ENCODE results near the gene HOMER2. TPM values are rescaled to one million over a fixed set of nuclear protein-coding genes. Genes with fewer than 3 reads are reported as not detected.
"Not testable (repeated sequence)": the region's sequence is repeated elsewhere in the genome, so short reads cannot be mapped to it uniquely, and the experiment has no call there.

The HOMER2 gene
- total RNA-seq (10 to 100 TPM in 1 of 2 donors, 1 to 10 TPM in 1; 4.3 to 62.0 TPM), polyA plus RNA-seq (10 to 100 TPM; 22.1 to 25.0 TPM)

DNA sequence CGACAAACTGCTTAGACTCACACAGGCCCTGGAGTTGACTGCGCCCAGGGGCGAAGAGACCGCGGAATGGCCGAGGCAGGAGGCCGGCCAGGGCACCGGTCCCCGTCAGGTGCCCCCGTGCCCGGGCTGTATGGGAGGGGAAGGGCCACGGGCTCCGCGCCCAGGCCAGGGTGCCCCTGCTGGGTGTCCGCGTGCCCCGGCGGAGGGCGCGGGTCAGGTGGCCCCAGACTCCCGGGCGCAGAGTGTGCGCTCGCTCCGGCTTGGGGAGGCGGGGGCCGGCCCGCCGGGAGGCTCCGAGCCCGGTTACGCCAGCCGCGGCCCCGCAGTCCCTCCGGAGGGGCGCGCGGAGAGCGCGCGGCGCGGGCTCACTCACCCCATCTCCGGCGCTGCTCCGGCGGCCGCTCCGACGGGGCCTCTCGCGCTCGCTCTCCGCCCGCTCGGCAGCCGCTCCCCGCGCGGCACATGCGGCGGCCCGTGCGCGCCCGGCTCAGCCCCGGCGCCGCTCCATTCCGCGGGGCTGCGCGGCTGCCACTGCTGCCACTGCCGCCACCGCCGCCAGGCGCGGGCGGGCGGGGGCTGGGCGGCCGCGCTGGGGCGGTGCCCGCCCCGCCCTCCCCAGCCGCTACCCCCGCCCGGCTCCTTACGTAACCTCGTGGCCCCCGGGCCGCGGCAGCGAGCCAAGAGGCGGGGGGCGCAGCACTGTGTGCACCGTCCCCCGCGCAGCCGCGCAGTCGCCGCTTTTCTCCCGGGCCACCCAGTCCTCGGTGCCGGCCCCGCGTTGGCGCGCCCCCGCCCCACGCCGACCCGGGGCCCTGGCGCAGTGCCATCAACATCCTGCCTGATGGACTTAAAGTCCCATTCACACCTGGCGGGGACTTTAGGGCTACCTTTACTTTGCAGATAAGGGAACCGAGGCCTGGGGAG is at the start of gene HOMER2:
HOMER2 (minus strand) TSS at position 563 of the 924 bp plus-strand sequence; CDS start at position 378, 185 bp downstream.
- peaks cover 0 to 29% (median 20%) of the 10 kb centered on the region in 4 donors for H3K4me1 ChIP-seq (ENCODE audit: control insufficient read depth in 4 of 4, insufficient read depth in 4 of 4, low read length in 3 of 4)
- TF ChIP-seq HNF4A (conservative IDR thresholded peaks at IDR 0.05) (peak in 1 of 2 donors; percentile 14), SP1 (IDR thresholded peaks at IDR 0.05) (no peak), HNF4G (IDR thresholded peaks at IDR 0.05) (no peak), FOXA2 (IDR thresholded peaks at IDR 0.05) (no peak), RAD21 (IDR thresholded peaks at IDR 0.05) (peak in 1 of 2 donors; percentile 11)
- TF ChIP-seq, protein P1, sequence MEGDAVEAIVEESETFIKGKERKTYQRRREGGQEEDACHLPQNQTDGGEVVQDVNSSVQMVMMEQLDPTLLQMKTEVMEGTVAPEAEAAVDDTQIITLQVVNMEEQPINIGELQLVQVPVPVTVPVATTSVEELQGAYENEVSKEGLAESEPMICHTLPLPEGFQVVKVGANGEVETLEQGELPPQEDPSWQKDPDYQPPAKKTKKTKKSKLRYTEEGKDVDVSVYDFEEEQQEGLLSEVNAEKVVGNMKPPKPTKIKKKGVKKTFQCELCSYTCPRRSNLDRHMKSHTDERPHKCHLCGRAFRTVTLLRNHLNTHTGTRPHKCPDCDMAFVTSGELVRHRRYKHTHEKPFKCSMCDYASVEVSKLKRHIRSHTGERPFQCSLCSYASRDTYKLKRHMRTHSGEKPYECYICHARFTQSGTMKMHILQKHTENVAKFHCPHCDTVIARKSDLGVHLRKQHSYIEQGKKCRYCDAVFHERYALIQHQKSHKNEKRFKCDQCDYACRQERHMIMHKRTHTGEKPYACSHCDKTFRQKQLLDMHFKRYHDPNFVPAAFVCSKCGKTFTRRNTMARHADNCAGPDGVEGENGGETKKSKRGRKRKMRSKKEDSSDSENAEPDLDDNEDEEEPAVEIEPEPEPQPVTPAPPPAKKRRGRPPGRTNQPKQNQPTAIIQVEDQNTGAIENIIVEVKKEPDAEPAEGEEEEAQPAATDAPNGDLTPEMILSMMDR (IDR thresholded peaks at IDR 0.05; ENCODE audit: low read depth, low read length, missing input control), result peak; percentile 23
- H3K27ac ChIP-seq (ENCODE audit: low read depth in 1 of 2, low read length in 2 of 2), result peak within 1 kb of the TSS; percentile 79 to 82
- WGBS, result under 1% methylated on average over 119 of the region's 119 CpGs
- no peaks in the 10 kb centered on the region for H3K36me3 ChIP-seq (ENCODE audit: control insufficient read depth in 4 of 4, insufficient read depth in 3 of 4, low read depth in 1 of 4, low read length in 3 of 4)
- H3K4me3 ChIP-seq (ENCODE audit: low read depth in 1 of 3, low read length in 3 of 3), result peak within 1 kb of the TSS; percentile 58 to 89 (median 81)
- peak within 1 kb of the TSS; percentile 61 to 72 for H3K9ac ChIP-seq (ENCODE audit: low read depth in 1 of 2, low read length in 2 of 2)
- no peaks in the 10 kb centered on the region for H3K27me3 ChIP-seq (ENCODE audit: control insufficient read depth in 4 of 4, insufficient read depth in 4 of 4, low read length in 3 of 4)
- H3K9me3 ChIP-seq (ENCODE audit: control insufficient read depth in 4 of 4, low read length in 3 of 4), result no peaks in the 10 kb centered on the region
- peak; percentile 49 for DNase-seq (ENCODE audit: low spot score)

DNA sequence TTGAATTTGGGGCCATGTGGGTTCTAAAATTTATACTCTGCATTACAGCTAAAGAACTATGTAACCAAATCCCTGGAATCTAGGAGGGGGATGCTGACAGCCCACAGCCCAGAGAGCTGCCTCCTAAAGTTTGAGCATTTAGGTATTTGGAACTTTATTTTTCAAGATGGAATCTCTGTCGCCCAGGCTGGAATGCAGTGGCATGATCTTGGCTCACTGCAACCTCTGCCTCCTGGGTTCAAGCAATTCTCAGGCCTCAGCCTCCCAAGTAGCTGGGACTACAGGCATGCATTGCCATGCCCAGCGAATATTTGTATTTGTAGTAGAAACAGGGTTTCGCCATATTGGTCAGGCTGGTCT is 48.1 kb upstream of the HOMER2 start:
- not testable (repeated sequence) for DNase-seq (ENCODE audit: low spot score); H3K27me3 ChIP-seq (ENCODE audit: control insufficient read depth in 4 of 4, insufficient read depth in 4 of 4, low read length in 3 of 4); H3K4me3 ChIP-seq (ENCODE audit: low read depth in 1 of 3, low read length in 3 of 3); H3K27ac ChIP-seq (ENCODE audit: low read depth in 1 of 2, low read length in 2 of 2); H3K4me1 ChIP-seq (ENCODE audit: control insufficient read depth in 4 of 4, insufficient read depth in 4 of 4, low read length in 3 of 4); H3K9me3 ChIP-seq (ENCODE audit: control insufficient read depth in 4 of 4, low read length in 3 of 4); H3K9ac ChIP-seq (ENCODE audit: low read depth in 1 of 2, low read length in 2 of 2)
- H3K36me3 ChIP-seq (ENCODE audit: control insufficient read depth in 4 of 4, insufficient read depth in 3 of 4, low read depth in 1 of 4, low read length in 3 of 4), result peaks cover 2 to 11% (median 4%) of the 10 kb centered on the region in 4 donors
- WGBS, result 91% methylated on average over 3 of the region's 3 CpGs

DNA sequence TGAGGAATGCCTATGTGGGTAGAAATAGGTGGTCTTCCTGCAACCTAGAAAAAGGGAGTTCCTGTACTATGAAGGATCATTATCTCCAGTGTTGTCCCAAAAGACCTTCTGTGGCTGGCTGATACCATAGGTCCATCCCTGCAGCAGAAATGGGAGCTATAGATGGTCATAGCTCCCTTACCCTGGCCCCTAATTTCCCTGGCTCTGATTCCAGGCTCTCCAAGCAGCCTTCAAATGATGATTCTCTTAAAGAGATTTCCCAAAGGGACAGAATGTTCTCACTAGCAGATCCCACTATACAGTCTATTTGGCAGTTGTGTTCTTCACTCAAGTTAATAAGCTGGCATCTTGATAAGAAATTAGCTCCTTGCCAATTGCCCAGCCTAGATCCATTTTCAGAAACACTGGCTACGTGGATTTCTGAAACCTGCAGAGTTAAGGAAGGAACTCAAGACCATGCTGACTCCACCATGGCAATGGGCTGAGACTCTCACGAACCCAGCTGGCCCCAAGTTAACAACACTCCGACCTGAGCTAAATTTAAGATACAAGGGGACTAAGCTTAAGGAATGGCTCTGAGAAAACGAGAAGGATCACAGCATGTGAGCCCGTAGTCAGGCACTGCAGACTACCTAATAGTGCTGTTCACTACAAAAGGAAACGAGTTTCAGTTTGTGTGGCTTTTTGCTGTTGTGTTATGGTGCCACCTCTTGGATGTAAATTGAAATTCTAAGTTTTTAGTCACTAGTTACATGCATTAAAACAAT is 47.6 kb upstream of the HOMER2 start:
- no peak for TF ChIP-seq SP1 (IDR thresholded peaks at IDR 0.05)
- peak; percentile 95 for TF ChIP-seq RAD21 (IDR thresholded peaks at IDR 0.05)
- TF ChIP-seq, protein P1 (IDR thresholded peaks at IDR 0.05; ENCODE audit: low read depth, low read length, missing input control), result peak; percentile 60
- no peak for TF ChIP-seq HNF4A (conservative IDR thresholded peaks at IDR 0.05)
- Histone ChIP-seq H3K4me3 (ENCODE audit: low read depth in 1 of 3, low read length in 3 of 3) (peak overlapping the region; percentile 5 to 62 (median 32)), H3K9ac (ENCODE audit: low read depth in 1 of 2, low read length in 2 of 2) (peak overlapping the region; percentile 58 to 75), H3K36me3 (ENCODE audit: control insufficient read depth in 4 of 4, insufficient read depth in 3 of 4, low read depth in 1 of 4, low read length in 3 of 4) (peaks cover 0 to 8% (median 2%) of the 10 kb centered on the region in 4 donors), H3K9me3 (ENCODE audit: control insufficient read depth in 4 of 4, low read length in 3 of 4) (no peaks in the 10 kb centered on the region), H3K27ac (ENCODE audit: low read depth in 1 of 2, low read length in 2 of 2) (peak overlapping the region; percentile 47 to 76), H3K27me3 (ENCODE audit: control insufficient read depth in 4 of 4, insufficient read depth in 4 of 4, low read length in 3 of 4) (no peaks in the 10 kb centered on the region), H3K4me1 (ENCODE audit: control insufficient read depth in 4 of 4, insufficient read depth in 4 of 4, low read length in 3 of 4) (peaks cover 0 to 7% (median 5%) of the 10 kb centered on the region in 4 donors)
- DNase-seq (ENCODE audit: low spot score), result peak; percentile 41
- 8% methylated on average over 6 of the region's 6 CpGs for WGBS
